ENCODE results near the gene C8A. TPM values are rescaled to one million over a fixed set of nuclear protein-coding genes. Genes with fewer than 3 reads are reported as not detected.

The C8A gene
- total RNA-seq, 1 donor from 2014 or later, result not detected

- no peak for ATAC-seq
- no peak for DNase-seq (ENCODE audit: low spot score)
- intact Hi-C loops (cut with DNase I), result no loop called here
Measured at GRCh38 chr1:56872597-56872996, 18.0 kb downstream of the C8A start.

DNA sequence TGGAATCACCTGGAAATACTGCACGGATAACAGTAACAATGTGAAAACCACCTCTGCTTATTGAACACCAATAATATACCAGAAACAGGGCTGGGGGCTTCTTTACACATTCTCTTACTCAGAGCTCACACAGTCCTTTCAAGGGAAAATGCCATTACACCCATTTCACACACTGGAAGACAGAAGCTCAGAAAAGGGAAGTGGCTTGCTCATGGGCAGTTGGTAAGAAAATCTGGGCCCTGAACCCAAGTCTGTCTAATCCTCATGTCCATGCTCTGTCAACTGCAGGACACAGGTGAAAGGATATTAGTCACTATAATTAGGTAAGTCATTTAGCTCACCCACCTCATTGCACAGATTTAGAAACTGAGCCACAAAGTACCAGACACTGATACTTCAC, 18.6 kb downstream of the C8A start:
- intact Hi-C loops (cut with DNase I), result no loop called here

GRCh38 chr1:56874689-56875088, 20.1 kb downstream of the C8A start:
- no peak for DNase-seq (ENCODE audit: low spot score)
- intact Hi-C loops (cut with DNase I), result no loop called here

More for the DNA sequence above, 18.6 kb downstream of the C8A start:
- ATAC-seq, result no peak
- DNase-seq (ENCODE audit: low spot score), result no peak

DNA sequence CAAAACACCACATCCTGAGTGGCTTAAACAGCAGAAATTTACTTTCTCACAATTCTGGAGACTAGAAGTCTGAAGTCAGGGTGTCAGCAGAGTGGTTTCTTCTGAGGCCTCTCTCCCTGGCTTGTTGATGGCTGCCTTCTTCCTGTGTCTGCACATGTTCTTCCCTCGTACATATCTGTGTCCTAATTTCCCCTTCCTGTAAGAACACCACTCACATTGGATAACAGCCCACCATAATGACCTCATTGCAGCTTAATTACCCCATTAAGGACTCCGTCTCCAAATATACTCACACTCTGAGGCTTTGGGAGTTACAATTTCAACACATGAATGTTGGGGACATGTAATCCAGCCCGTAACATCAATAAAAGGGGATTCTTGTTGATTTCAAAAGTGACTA, 23.4 kb downstream of the C8A start:
- no peak for ATAC-seq
- no peak for DNase-seq (ENCODE audit: low spot score)
- intact Hi-C loops (cut with DNase I), result no loop called here

More at GRCh38 chr1:56874689-56875088, 20.1 kb downstream of the C8A start:
- no peak for ATAC-seq

DNA sequence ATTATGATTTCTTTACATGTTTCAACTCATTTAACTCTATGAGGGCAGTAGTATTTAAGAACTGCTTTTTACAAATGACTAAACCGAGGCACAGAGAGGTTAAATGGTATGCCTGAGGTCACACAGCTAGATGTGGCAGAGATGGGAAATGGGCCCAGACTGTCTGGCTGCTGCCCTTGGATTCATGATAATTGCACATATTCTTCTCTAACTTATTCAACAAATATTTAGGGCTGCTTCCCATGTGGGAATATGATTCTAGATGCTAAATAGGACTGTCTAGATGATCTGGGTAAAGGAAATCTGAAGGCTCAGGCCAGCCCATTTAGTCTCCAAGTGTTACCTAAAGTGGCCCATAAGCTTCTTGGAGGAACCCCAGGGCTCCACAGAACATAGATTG, 26.2 kb downstream of the C8A start:
- no peak for ATAC-seq
- no peak for DNase-seq (ENCODE audit: low spot score)
- intact Hi-C loops (cut with DNase I), result no loop called here

DNA sequence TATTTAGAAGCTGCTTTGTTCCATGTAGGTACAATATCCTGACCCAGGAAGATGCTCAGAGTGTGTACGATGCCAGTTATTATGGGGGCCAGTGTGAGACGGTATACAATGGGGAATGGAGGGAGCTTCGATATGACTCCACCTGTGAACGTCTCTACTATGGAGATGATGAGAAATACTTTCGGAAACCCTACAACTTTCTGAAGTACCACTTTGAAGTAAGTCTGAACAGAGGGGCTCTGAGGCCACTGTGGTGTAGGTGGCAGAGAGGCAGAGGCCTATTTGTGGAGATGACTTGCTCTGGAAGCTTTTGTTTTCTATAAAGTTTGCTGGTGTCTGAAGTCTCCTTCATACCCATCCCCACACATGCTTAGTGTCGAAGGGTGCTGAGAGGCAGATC, 26.8 kb downstream of the C8A start:
- intact Hi-C loops (cut with DNase I), result no loop called here
- DNase-seq (ENCODE audit: low spot score), result no peak
- ATAC-seq, result no peak

- DNase-seq (ENCODE audit: low spot score) (no peak), ATAC-seq (no peak)
- intact Hi-C loops (cut with DNase I), result no loop called here
Measured at GRCh38 chr1:56890229-56890628, 35.6 kb downstream of the C8A start.

DNA sequence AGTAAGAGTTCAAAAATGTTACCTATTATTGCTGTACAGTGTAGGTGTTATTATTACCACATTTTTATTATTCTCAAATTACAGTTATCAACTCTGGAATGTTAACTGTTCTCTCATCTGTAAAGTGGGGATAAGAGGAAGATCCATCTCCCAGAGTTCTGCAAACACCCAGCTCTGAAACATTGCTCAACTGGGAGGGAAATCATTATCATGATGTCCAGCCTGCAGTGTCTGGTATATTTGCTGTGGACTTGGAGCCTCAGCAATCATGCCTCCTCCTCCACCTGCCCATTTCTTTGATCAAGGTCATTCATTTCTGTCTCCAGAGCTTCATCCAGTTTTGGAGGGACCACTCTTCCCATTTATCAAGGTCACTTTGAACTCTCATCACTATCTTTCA, 39.4 kb downstream of the C8A start:
- no peak for ATAC-seq
- intact Hi-C loops (cut with DNase I), result no loop called here
- DNase-seq (ENCODE audit: low spot score), result no peak

GRCh38 chr1:56897150-56898004, 42.8 kb downstream of the C8A start:
- intact Hi-C loops (cut with DNase I), result no loop called here
- ATAC-seq (no peak), DNase-seq (ENCODE audit: low spot score) (no peak)

- DNase-seq (ENCODE audit: low spot score) (no peak), ATAC-seq (no peak)
- intact Hi-C loops (cut with DNase I), result no loop called here
Measured at GRCh38 chr1:56898005-56898373, 43.4 kb downstream of the C8A start.

DNA sequence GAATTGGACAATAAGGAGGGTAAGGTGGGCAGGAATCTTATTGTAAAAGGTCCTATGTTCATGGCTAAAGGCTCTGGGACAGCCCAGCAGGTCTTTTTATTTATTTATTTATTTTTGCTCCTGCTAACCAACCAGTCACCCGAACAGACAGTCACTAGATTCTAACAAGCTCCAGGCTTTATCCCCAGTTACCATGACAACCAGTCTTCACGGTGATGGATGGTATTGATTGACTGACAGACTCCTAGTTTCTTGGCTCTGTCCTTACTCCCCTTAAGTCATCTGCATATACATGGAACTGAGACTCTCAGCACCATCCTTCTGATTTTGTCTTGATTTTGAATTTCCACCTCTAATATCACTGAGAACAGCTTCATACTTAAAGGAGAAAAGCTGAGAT, 44.3 kb downstream of the C8A start:
- ATAC-seq (no peak), DNase-seq (ENCODE audit: low spot score) (no peak)
- intact Hi-C loops (cut with DNase I), result no loop called here

DNA sequence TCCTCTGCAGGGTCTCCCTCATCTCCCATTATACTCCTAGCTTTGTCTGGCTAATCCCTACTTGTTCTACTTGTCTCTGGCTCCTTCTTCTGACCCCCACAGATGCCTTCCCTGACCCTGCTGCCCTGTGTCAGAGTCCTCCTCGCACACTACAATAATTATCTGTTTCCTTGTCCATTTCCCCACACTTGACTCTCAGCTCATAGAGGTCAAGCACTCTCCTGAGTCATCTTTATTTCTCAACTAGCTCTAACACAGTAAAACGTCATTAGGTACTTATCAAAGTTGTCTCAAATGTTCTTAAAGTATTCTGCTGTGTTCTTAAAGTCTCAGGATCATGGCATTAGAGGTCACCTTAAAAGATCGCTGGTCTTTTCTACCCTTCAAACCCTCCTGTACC, 47.1 kb downstream of the C8A start:
- intact Hi-C loops (cut with DNase I), result no loop called here
- DNase-seq (ENCODE audit: low spot score), result no peak
- no peak for ATAC-seq

GRCh38 chr1:56903778-56904177, 49.2 kb downstream of the C8A start:
- DNase-seq (ENCODE audit: low spot score) (no peak), ATAC-seq (no peak)
- intact Hi-C loops (cut with DNase I), result no loop called here

- DNase-seq (ENCODE audit: low spot score), result no peak
- intact Hi-C loops (cut with DNase I), result no loop called here
- no peak for ATAC-seq
Measured at GRCh38 chr1:56904663-56905397, 50.2 kb downstream of the C8A start.

GRCh38 chr1:56905667-56906066, 51.1 kb downstream of the C8A start:
- intact Hi-C loops (cut with DNase I), result no loop called here
- DNase-seq (ENCODE audit: low spot score), result no peak

DNA sequence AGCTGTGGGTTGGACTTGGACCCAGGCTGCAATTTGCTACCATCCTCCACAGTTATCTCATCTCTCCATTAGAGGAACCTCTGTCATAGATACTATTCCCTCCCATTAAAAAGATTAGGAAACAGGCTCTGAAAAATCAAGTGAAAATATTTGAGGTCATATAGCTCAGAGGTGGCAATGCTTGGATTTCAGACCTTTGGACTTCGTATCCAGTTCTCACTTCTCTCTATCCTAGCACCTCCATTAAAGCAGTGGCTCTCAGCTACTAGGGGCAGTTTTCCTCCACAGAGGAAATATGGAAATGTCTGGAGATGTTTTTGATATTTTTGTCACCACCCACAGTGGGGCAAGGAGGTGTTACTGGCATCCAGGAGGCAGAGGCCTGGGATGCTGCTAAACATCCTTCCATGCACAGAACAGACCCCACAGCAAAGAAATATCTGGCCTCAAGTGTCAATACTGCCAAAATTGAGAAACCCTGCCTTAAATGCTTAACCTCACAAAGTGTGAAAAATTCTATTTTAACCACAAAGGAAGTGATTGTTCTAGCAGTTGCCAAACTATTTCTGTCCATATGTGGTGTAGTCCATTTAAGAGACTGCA, 54.1 kb downstream of the C8A start:
- intact Hi-C loops (cut with DNase I), result no loop called here

More at GRCh38 chr1:56905667-56906066, 51.1 kb downstream of the C8A start:
- no peak for ATAC-seq

DNA sequence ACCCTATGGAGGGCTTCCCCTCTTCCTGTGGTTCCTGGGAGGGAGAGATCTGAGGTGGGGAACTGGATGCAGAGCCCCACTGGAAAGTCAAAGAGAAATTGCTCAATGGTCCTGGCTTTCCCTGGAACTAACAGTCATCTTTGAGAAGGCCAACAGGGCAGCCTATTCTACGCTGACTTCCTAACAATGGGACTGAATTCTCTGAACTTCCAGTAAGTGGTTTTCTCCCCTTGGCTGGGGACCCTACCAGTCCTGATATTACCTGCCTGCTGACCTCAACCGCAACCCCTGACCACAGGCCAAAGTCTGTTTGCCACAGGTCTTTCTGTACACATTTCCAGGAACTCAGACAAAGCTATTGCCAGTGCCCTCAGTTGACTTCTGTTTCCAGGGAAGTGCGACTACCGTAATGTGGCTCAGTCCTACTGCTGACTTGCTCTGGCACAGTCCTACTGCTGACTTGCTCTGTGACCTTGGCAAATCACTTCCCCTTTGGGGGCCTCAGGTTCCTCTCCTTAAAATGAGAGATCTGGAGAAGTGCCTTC, 55.9 kb downstream of the C8A start:
- peak; percentile 50 for ATAC-seq
- no peak for DNase-seq (ENCODE audit: low spot score)
- intact Hi-C loops (cut with DNase I), result no loop called here

More for the DNA sequence above, 54.1 kb downstream of the C8A start:
- DNase-seq (ENCODE audit: low spot score), result no peak
- no peak for ATAC-seq

DNA sequence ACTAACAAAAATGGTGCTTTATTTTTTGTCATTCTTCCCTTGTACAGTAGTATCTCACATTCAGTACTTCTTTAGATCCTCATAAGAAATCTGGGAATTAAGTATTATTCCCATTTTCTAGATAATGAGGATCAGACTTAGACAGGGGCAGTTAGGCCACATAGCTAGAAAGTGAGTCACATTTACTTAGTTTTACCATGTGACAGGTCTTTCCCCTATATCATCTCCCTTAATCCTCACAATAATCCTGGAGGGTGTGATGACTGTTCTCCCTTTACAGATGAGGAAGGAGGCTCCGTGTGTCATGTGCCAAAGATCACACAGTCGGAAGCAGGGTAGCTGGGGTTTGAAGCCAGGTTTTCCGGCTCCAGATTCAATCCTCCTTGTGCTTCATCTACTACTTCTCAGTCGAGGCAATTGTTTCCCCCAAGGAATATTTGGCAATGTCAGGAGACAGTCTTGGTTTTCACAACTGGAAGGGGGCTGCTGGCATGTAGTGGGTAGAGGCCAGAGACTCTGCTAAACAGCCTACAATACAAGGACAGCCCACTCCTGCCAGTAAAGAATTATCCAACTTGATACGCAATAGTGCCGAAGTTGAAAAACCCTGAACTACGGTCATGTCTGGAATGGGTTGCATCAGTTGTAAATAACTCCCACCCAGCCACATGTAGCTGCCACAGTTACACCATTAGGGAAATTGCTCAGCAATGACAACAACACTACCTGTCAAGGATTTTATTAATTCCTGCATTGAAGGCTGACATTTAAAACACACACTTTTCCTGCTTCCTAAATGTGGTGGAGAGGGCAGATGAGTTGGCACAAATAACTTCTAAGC, 56.7 kb downstream of the C8A start:
- ATAC-seq (no peak), DNase-seq (ENCODE audit: low spot score) (no peak)
- intact Hi-C loops (cut with DNase I), result no loop called here

GRCh38 chr1:56912325-56912724, 57.7 kb downstream of the C8A start:
- ATAC-seq (no peak), DNase-seq (ENCODE audit: low spot score) (no peak)
- intact Hi-C loops (cut with DNase I), result no loop called here

All from sciatic nerve (tissue), 2 donors.